H1 (cell line): ENCODE measurements around the gene NDUFA9. TPM values are rescaled to one million over a fixed set of nuclear protein-coding genes. Genes with fewer than 3 reads are reported as not detected.

ENCODE experiments used
- CTCF ChIA-PET: fragments of 300-600 bp; sonication (Branson Sonifier 250); formaldehyde crosslinking; loops from one replicate; lab custom pipeline; 2021; ENCODE audit not compliant: partially characterized antibody; lab: Charles Lee
- POLR2A ChIA-PET: fragments of 300-600 bp; sonication (Branson Sonifier 250); formaldehyde crosslinking; loops from one replicate; lab custom pipeline; 2021; ENCODE audit warnings: inconsistent platforms; ENCODE audit not compliant: partially characterized antibody; lab: Charles Lee
- DNase-seq, 2 experiments: peaks; one replicate each; pipeline versions ENCODE4 v3.0.0 to v3.0.0-alpha.2; 2010 to 2022; ENCODE audit warnings: low spot score in 2 of 2, low read depth in 1 of 2, mixed read lengths in 1 of 2
- FAIRE-seq: peaks from 2 replicates; lab custom pipeline; 2011; peaks lifted over from hg19 to GRCh38; lab: Jason Lieb, UNC
- H2AFZ ChIP-seq: 2 replicates; pipeline ENCODE4 v1.8.1; 2012; ENCODE audit warnings: low read length, inconsistent platforms
- H2AK5ac ChIP-seq: 2 replicates; pipeline ENCODE4 v1.6.1; 2013; ENCODE audit warnings: low read depth, low read length
- H2BK120ac ChIP-seq: replicated peaks from 2 replicates; pipeline ENCODE3; 2013; ENCODE audit warnings: low read depth, low read length, inconsistent platforms
- H2BK12ac ChIP-seq: 2 replicates; pipeline ENCODE4 v1.6.1; 2013; ENCODE audit warnings: low read depth, low read length
- H2BK15ac ChIP-seq: 2 replicates; pipeline ENCODE4 v1.6.1; 2013; ENCODE audit warnings: low read length
- H2BK20ac ChIP-seq: 2 replicates; pipeline ENCODE4 v1.6.1; 2013; ENCODE audit warnings: low read length
- H2BK5ac ChIP-seq: 2 replicates; pipeline ENCODE4 v1.6.1; 2013; ENCODE audit warnings: low read depth, low read length
- H3K14ac ChIP-seq: 2 replicates; pipeline ENCODE4 v1.6.1; 2013; ENCODE audit warnings: inconsistent platforms; ENCODE audit not compliant: insufficient read length
- H3K18ac ChIP-seq: 2 replicates; pipeline ENCODE4 v1.6.1; 2013; ENCODE audit warnings: low read length; ENCODE audit errors: extremely low read depth
- H3K23ac ChIP-seq: 2 replicates; pipeline ENCODE4 v1.6.1; 2013; ENCODE audit warnings: inconsistent platforms; ENCODE audit not compliant: insufficient read length
- H3K23me2 ChIP-seq: 2 replicates; pipeline ENCODE4 v1.6.1; 2013; ENCODE audit warnings: low read depth, low read length
- H3K27ac ChIP-seq: 2 replicates; pipeline ENCODE4 v1.6.1; 2011; ENCODE audit warnings: low read depth, low read length, inconsistent platforms
- H3K27me3 ChIP-seq, 4 experiments: replicated peaks in 1 of 4; 1 replicate in 1 of 4; 2 replicates in 3 of 4; pipeline versions ENCODE4 v1.6.1 to v1.8.1; 2011 to 2013; ENCODE audit warnings: low read length in 3 of 4, mild to moderate bottlenecking in 3 of 4, inconsistent platforms in 2 of 4, mixed read lengths in 2 of 4, moderate library complexity in 1 of 4; ENCODE audit not compliant: control insufficient read depth in 3 of 4, insufficient read depth in 3 of 4; ENCODE audit errors: extremely low read depth in 1 of 4
- H3K36me3 ChIP-seq, 4 experiments: 2 replicates each; pipeline versions ENCODE4 v1.6.1 to v1.8.1; 2011 to 2013; ENCODE audit warnings: mild to moderate bottlenecking in 4 of 4, low read length in 3 of 4, moderate library complexity in 2 of 4, control low read depth in 1 of 4, inconsistent platforms in 1 of 4; ENCODE audit not compliant: insufficient read depth in 4 of 4, control insufficient read depth in 2 of 4
- H3K4ac ChIP-seq: replicated peaks from 2 replicates; pipeline ENCODE3; 2013; ENCODE audit warnings: low read length, low read depth, mixed read lengths, inconsistent platforms; ENCODE audit not compliant: insufficient read length
- H3K4me1 ChIP-seq, 4 experiments: replicated peaks in 1 of 4; 1 replicate in 1 of 4; 2 replicates in 3 of 4; pipeline versions ENCODE4 v1.6.1 to v1.8.1; 2011 to 2013; ENCODE audit warnings: low read length in 3 of 4, inconsistent platforms in 2 of 4, mixed read lengths in 1 of 4; ENCODE audit not compliant: insufficient read depth in 4 of 4, control insufficient read depth in 3 of 4
- H3K4me2 ChIP-seq, 2 experiments: 2 replicates each; pipeline versions ENCODE4 v1.6.1 to v1.8.1; 2011 to 2013; ENCODE audit warnings: low read depth in 2 of 2, low read length in 2 of 2, control low read depth in 1 of 2, inconsistent platforms in 1 of 2, mild to moderate bottlenecking in 1 of 2; ENCODE audit not compliant: insufficient read depth in 1 of 2
- H3K4me3 ChIP-seq, 4 experiments: fragments of 200-600, 300-600 bp in 1 of 4; sonication (generic), shearing (Covaris generic), sonication (Bioruptor Twin) in 1 of 4; 2 replicates each; pipeline versions ENCODE4 v1.5.1 to v1.8.1; 2011 to 2016; ENCODE audit warnings: low read length in 4 of 4, low read depth in 3 of 4, control low read depth in 2 of 4, inconsistent platforms in 2 of 4, mild to moderate bottlenecking in 2 of 4, mixed read lengths in 1 of 4, moderate library complexity in 1 of 4; ENCODE audit not compliant: insufficient read depth in 2 of 4; ENCODE audit errors: extremely low read depth in 1 of 4
- H3K56ac ChIP-seq: replicated peaks from 2 replicates; pipeline ENCODE3; 2013; ENCODE audit warnings: low read depth, mild to moderate bottlenecking, mixed read lengths, low read length, inconsistent platforms; ENCODE audit not compliant: insufficient read length
- H3K79me1 ChIP-seq: 2 replicates; pipeline ENCODE4 v1.6.1; 2013; ENCODE audit warnings: low read depth, low read length, control low read depth
- H3K79me2 ChIP-seq, 2 experiments: 2 replicates each; pipeline versions ENCODE4 v1.6.1 to v1.8.1; 2012 to 2013; ENCODE audit warnings: low read length in 2 of 2, mild to moderate bottlenecking in 2 of 2, inconsistent platforms in 1 of 2; ENCODE audit not compliant: insufficient read depth in 2 of 2, control insufficient read depth in 1 of 2
- H3K9ac ChIP-seq, 4 experiments: replicated peaks in 1 of 4; 1 replicate in 1 of 4; 2 replicates in 3 of 4; pipeline versions ENCODE4 v1.6.1 to v1.8.1; 2011 to 2013; ENCODE audit warnings: low read depth in 3 of 4, low read length in 3 of 4, control low read depth in 2 of 4, mild to moderate bottlenecking in 2 of 4, moderate library complexity in 2 of 4, inconsistent platforms in 1 of 4; ENCODE audit errors: extremely low read depth in 1 of 4
- H3K9me3 ChIP-seq, 2 experiments: 2 replicates each; pipeline versions ENCODE4 v1.6.1 to v1.8.1; 2012 to 2013; ENCODE audit warnings: mild to moderate bottlenecking in 2 of 2, moderate library complexity in 2 of 2, control low read depth in 1 of 2, inconsistent platforms in 1 of 2, low read depth in 1 of 2, low read length in 1 of 2, mixed read lengths in 1 of 2; ENCODE audit not compliant: insufficient read depth in 2 of 2
- H4K20me1 ChIP-seq, 2 experiments: replicated peaks in 1 of 2; 2 replicates each; pipeline versions ENCODE3 to v1.8.1; 2011 to 2013; ENCODE audit warnings: inconsistent platforms in 2 of 2, low read length in 2 of 2, mild to moderate bottlenecking in 1 of 2; ENCODE audit not compliant: insufficient read depth in 2 of 2, control insufficient read depth in 1 of 2
- H4K5ac ChIP-seq: 2 replicates; pipeline ENCODE4 v1.6.1; 2013; ENCODE audit warnings: low read length, low read depth, mixed read lengths, inconsistent platforms; ENCODE audit not compliant: insufficient read length
- H4K8ac ChIP-seq: 2 replicates; pipeline ENCODE4 v1.8.0; 2013; ENCODE audit warnings: mild to moderate bottlenecking, moderate library complexity, low read length, inconsistent platforms; ENCODE audit not compliant: insufficient read depth; ENCODE audit errors: extremely low read depth
- H4K91ac ChIP-seq: replicated peaks from 2 replicates; pipeline ENCODE3; 2013; ENCODE audit warnings: low read length, mixed read lengths, inconsistent platforms; ENCODE audit not compliant: insufficient read length
- CBX8 ChIP-seq: fragments of 300-800, 300-1000 bp; sonication (generic); IDR thresholded peaks from 2 replicates; pipeline ENCODE4 v1.7.1; 2016; ENCODE audit warnings: low read depth, low read length, borderline replicate concordance
- CTCF ChIP-seq, 3 experiments: IDR thresholded peaks; 1 replicate in 2 of 3; 2 replicates in 1 of 3; pipeline versions ENCODE4 v1.5.1 to v1.6.1; 2011; ENCODE audit warnings: low read length in 3 of 3, mild to moderate bottlenecking in 3 of 3, inconsistent platforms in 2 of 3, low read depth in 1 of 3, moderate library complexity in 1 of 3; ENCODE audit not compliant: insufficient read depth in 1 of 3; ENCODE audit errors: control extremely low read depth in 1 of 3
- FOSL1 ChIP-seq: IDR thresholded peaks from 2 replicates; pipeline ENCODE4 v1.6.1; 2011; ENCODE audit warnings: mild to moderate bottlenecking, low read depth, low read length, moderate library complexity; ENCODE audit not compliant: insufficient read depth
- SIRT6 ChIP-seq: IDR thresholded peaks from one replicate; pipeline ENCODE4 v1.7.1; 2012; ENCODE audit warnings: low read length, inconsistent platforms
- SRF ChIP-seq: IDR thresholded peaks from 2 replicates; pipeline ENCODE4 v1.6.1; 2011; ENCODE audit warnings: mild to moderate bottlenecking, low read depth, low read length, moderate library complexity
- SUZ12 ChIP-seq: fragments of 200-600 bp; sonication (generic); IDR thresholded peaks from 2 replicates; pipeline ENCODE4 v1.6.1; 2012; ENCODE audit warnings: mild to moderate bottlenecking, inconsistent platforms, low read length, moderate library complexity, mixed read lengths
- TAF7 ChIP-seq: optimal IDR thresholded peaks from 2 replicates; pipeline ENCODE3; 2011; ENCODE audit warnings: low read depth, mild to moderate bottlenecking, inconsistent platforms, low read length, moderate library complexity, borderline replicate concordance
- ZNF274 ChIP-seq: IDR thresholded peaks from 2 replicates; pipeline ENCODE4 v1.7.0; 2012; ENCODE audit warnings: low read length, borderline replicate concordance; ENCODE audit errors: extremely low read depth
- WGBS, 2 experiments: shearing (Covaris generic) in 1 of 2; methylation state at CpG; one replicate each; pipeline versions ENCODE4 v1.1.6 to v1.1.7; 2013 to 2015; ENCODE audit warnings: low lambda C conversion rate in 2 of 2, mixed read lengths in 2 of 2, inconsistent platforms in 1 of 2, low coverage in 1 of 2, missing lambda C conversion rate in 1 of 2; ENCODE audit not compliant: insufficient replicate concordance in 2 of 2, insufficient coverage in 1 of 2, insufficient read length in 1 of 2; ENCODE audit errors: extremely low coverage in 1 of 2, missing lambda C conversion rate in 1 of 2; 5-methylcytosine and 5-hydroxymethylcytosine counted together
- polyA plus RNA-seq, 7 experiments: library from polyadenylated mRNA; depleted of rRNA in 3 of 7; stranded (reverse) in 5 of 7; unstranded in 2 of 7; fragments of >200 nt in 5 of 7; fragments of 200-250 nt in 2 of 7; gene quantifications; 1 replicate in 5 of 7; 2 replicates in 1 of 7; 4 replicates in 1 of 7; pipeline versions ENCODE4 v1.2.1 to v1.2.3, GENCODE V29; 2011 to 2013; ENCODE audit warnings: missing spikeins in 2 of 7, mixed read lengths in 2 of 7
- total RNA-seq: library from RNA; stranded (reverse); fragmentation: NEBNext Ultra II Directional; extraction: Animal tissue kit (Norgen Biotek cat#: 25700); gene quantifications from 2 replicates; pipeline ENCODE4 v1.2.1, GENCODE V29; 2021

Gene NDUFA9
- total and polyA plus RNA-seq, 2 of the 8 experiments (the other 6 are each of a cell fraction or from before 2014, with no cell fraction given) = 50.2 to 67.0 TPM

- Histone ChIP-seq H3K4me3 (no peak overlapping the region), H2AK5ac (no peak overlapping the region), H3K14ac (no peak overlapping the region), H3K56ac (no peak overlapping the region), H2BK5ac (no peak overlapping the region), H2BK120ac (no peak overlapping the region), H3K9me3 (no peaks in the 10 kb centered on the region), H2BK20ac (no peak overlapping the region), H2AFZ (no peak overlapping the region), H3K4me2 (no peak overlapping the region), H3K79me2 (no peaks in the 10 kb centered on the region), H3K23me2 (no peaks in the 10 kb centered on the region), H3K27ac (no peak overlapping the region), H4K20me1 (peaks cover 1 to 2% of the 10 kb centered on the region in 2 experiments), H2BK15ac (no peak overlapping the region), H3K79me1 (no peaks in the 10 kb centered on the region), H3K23ac (no peak overlapping the region), H4K5ac (no peak overlapping the region), H3K36me3 (peaks cover 8 to 74% (median 49%) of the 10 kb centered on the region in 4 experiments; a peak in 7 of 8 replicates), H3K27me3 (no peaks in the 10 kb centered on the region), H4K8ac (no peak overlapping the region), H3K18ac (no peak overlapping the region), H4K91ac (no peak overlapping the region), H3K4me1 (no peaks in the 10 kb centered on the region), H3K9ac (no peak overlapping the region), H2BK12ac (no peak overlapping the region), H3K4ac (no peak overlapping the region)
- CTCF ChIA-PET = no interaction called here
- DNase-seq (no peak), FAIRE-seq (no peak)
- WGBS, 2 experiments = 84% methylated on average over 3 of the region's 3 CpGs; no CpG with 5 or more reads in 1 of the 2 experiments
- POLR2A ChIA-PET = no interaction called here
- no peak for TF ChIP-seq ZNF274
- TF ChIP-seq CTCF (IDR thresholded peaks at IDR 0.05; ENCODE audit: control extremely low read depth in 1 of 3, insufficient read depth in 1 of 3, low read depth in 1 of 3, low read length in 3 of 3) = no peak
- no peak for TF ChIP-seq FOSL1
- TF ChIP-seq SUZ12 = no peak
- TF ChIP-seq SIRT6 = no peak
- TF ChIP-seq TAF7 = no peak
- TF ChIP-seq CBX8 = no peak
- TF ChIP-seq SRF = no peak
Measured at GRCh38 chr12:4665236-4665635, 16.3 kb downstream of the NDUFA9 start.
